ENCODE measurements around the gene GLI2.
A peak's percentile ranks its signal among the peaks of the same experiment; 100 is the strongest.

The GLI2 gene

GRCh38 chr2:120735746-120736170, at the start of gene GLI2:
GLI2 (plus strand) TSS chr2:120735868; CDS start chr2:120797321, 61,453 bp downstream.
- DNase-seq = peak; percentile 11

GRCh38 chr2:120685974-120686297, 49.7 kb upstream of the GLI2 start:
- DNase-seq = no peak

- no peak for DNase-seq
These were observed 49.0 kb upstream of the GLI2 start for GRCh38 chr2:120686511-120687168.

GRCh38 chr2:120687210-120687609, 48.5 kb upstream of the GLI2 start:
- DNase-seq = no peak

GRCh38 chr2:120690521-120690920, 45.1 kb upstream of the GLI2 start:
- DNase-seq = no peak

- no peak for DNase-seq
These were observed 44.3 kb upstream of the GLI2 start for GRCh38 chr2:120691410-120691809.

- DNase-seq = no peak
These were observed 43.0 kb upstream of the GLI2 start for GRCh38 chr2:120692691-120693090.

- DNase-seq = no peak
These were observed 42.5 kb upstream of the GLI2 start for GRCh38 chr2:120693121-120693520.

GRCh38 chr2:120694034-120694433, 41.6 kb upstream of the GLI2 start:
- DNase-seq = no peak

- DNase-seq = no peak
These were observed 38.2 kb upstream of the GLI2 start for GRCh38 chr2:120697471-120697870.

- no peak for DNase-seq
These were observed 36.4 kb upstream of the GLI2 start for GRCh38 chr2:120699292-120699691.

- no peak for DNase-seq
These were observed 35.0 kb upstream of the GLI2 start for GRCh38 chr2:120700659-120701058.

GRCh38 chr2:120701096-120701495, 34.6 kb upstream of the GLI2 start:
- DNase-seq = no peak

- DNase-seq = no peak
These were observed 34.2 kb upstream of the GLI2 start for GRCh38 chr2:120701499-120701898.

GRCh38 chr2:120702061-120702460, 33.6 kb upstream of the GLI2 start:
- DNase-seq = no peak

- DNase-seq = no peak
These were observed 32.9 kb upstream of the GLI2 start for GRCh38 chr2:120702801-120703200.

- DNase-seq = no peak
These were observed 32.2 kb upstream of the GLI2 start for GRCh38 chr2:120703330-120703994.

- no peak for DNase-seq
These were observed 31.0 kb upstream of the GLI2 start for GRCh38 chr2:120704696-120705095.

GRCh38 chr2:120707816-120708215, 27.9 kb upstream of the GLI2 start:
- DNase-seq = no peak

GRCh38 chr2:120708944-120709607, 26.6 kb upstream of the GLI2 start:
- DNase-seq = no peak

GRCh38 chr2:120709608-120710041, 26.0 kb upstream of the GLI2 start:
- DNase-seq = no peak

GRCh38 chr2:120710256-120710655, 25.4 kb upstream of the GLI2 start:
- no peak for DNase-seq

- no peak for DNase-seq
These were observed 24.0 kb upstream of the GLI2 start for GRCh38 chr2:120711694-120712093.

- no peak for DNase-seq
These were observed 23.4 kb upstream of the GLI2 start for GRCh38 chr2:120712180-120712681.
